ENCODE results near the gene FAAP20. TPM values are rescaled to one million over a fixed set of nuclear protein-coding genes. Genes with fewer than 3 reads are reported as not detected.

Gene FAAP20
- total and polyA plus RNA-seq, 2 of the 8 experiments (the other 6 are each of a cell fraction or from before 2014, with no cell fraction given): 58.4 to 99.8 TPM

- TF ChIP-seq MAX (IDR thresholded peaks at IDR 0.05): no peak
- TF ChIP-seq TAF7 (optimal IDR thresholded peaks at IDR 0.05; ENCODE audit: borderline replicate concordance, low read depth, low read length): no peak
- TF ChIP-seq JUN (IDR thresholded peaks at IDR 0.05; ENCODE audit: low read depth, low read length): no peak
- no peak for TF ChIP-seq SIN3A (conservative IDR thresholded peaks at IDR 0.05 in 1 of 2, IDR thresholded peaks at IDR 0.05 in 1 of 2; ENCODE audit: low read depth in 1 of 2, low read length in 2 of 2)
- no peak for TF ChIP-seq TBP (IDR thresholded peaks at IDR 0.05; ENCODE audit: low read depth, low read length)
Measured at GRCh38 chr1:2239384-2239985, 44.9 kb upstream of the FAAP20 start (continued).

Measured in H1 (cell line).